WI38 (cell line): ENCODE data around the gene DCAF8.
A peak's percentile ranks its signal among the peaks of the same experiment; 100 is the strongest.

Experiments
- H3K4me3 ChIP-seq: 2 replicates; pipeline ENCODE4 v1.5.1; 2011; ENCODE audit warnings: low read depth, mild to moderate bottlenecking, control low read depth, low read length
- TF ChIP-seq, protein P1 (sequence below): IDR thresholded peaks from 2 replicates; pipeline ENCODE4 v1.5.1; 2012; ENCODE audit warnings: low read depth, mild to moderate bottlenecking, control low read depth, low read length

Gene DCAF8

DNA sequence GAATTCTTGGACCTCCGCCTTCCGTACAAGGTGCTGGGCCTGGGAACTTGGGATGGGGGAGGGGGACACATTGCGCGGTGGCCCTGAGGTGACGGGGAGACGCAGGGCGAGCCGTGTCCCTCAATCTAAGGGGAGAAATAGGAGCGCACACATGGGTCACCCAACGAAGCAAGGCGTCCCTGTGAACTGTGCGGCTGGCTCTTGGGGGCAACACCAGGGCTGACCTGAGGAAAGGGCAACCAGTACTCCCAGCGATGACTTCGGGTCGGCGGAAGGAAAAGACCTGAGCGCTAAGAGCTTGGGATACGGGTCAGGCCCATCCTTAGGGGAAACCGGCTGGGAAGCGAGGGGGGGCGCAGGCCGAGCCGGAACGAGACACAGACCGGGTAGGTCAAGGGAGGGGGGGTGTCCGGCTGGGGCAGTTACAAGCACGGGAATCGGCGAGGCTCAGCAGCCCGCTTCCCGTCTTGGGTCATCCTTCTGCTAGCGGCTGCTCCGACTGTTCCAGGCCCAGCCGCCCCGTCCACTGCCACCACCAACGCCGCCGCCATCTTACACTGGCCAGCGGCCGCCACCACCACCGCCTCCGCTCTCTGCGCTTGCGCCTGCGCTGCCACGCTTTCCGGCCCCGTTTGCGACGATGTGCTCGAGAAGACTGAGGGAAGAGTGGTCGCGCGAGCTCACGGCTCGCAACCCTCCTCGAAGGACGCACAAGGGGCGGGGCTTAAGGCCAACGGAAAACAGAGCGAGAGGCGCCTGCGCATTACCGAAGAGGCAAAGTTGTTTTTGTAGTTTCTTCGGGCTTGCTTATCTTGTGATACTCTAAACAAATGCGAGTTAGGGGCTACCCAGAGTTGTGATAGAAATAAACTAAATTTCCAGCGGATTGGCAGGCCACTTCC, at the start of gene DCAF8:
Gene DCAF8, minus strand, starts transcription at position 657 of the 902 bp plus-strand sequence. CDS start 18,541 bp downstream, outside the sequence.
- H3K4me3 ChIP-seq = peak within 1 kb of the TSS; percentile 97
- TF ChIP-seq, protein P1, sequence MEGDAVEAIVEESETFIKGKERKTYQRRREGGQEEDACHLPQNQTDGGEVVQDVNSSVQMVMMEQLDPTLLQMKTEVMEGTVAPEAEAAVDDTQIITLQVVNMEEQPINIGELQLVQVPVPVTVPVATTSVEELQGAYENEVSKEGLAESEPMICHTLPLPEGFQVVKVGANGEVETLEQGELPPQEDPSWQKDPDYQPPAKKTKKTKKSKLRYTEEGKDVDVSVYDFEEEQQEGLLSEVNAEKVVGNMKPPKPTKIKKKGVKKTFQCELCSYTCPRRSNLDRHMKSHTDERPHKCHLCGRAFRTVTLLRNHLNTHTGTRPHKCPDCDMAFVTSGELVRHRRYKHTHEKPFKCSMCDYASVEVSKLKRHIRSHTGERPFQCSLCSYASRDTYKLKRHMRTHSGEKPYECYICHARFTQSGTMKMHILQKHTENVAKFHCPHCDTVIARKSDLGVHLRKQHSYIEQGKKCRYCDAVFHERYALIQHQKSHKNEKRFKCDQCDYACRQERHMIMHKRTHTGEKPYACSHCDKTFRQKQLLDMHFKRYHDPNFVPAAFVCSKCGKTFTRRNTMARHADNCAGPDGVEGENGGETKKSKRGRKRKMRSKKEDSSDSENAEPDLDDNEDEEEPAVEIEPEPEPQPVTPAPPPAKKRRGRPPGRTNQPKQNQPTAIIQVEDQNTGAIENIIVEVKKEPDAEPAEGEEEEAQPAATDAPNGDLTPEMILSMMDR = no peak

GRCh38 chr1:160309571-160309970, 47.2 kb upstream of the DCAF8 start:
- TF ChIP-seq, protein P1 = no peak
- H3K4me3 ChIP-seq = no peak overlapping the region

- no peak overlapping the region for H3K4me3 ChIP-seq
- TF ChIP-seq, protein P1 = no peak
Measured at GRCh38 chr1:160309185-160309557, 46.8 kb upstream of the DCAF8 start.

DNA sequence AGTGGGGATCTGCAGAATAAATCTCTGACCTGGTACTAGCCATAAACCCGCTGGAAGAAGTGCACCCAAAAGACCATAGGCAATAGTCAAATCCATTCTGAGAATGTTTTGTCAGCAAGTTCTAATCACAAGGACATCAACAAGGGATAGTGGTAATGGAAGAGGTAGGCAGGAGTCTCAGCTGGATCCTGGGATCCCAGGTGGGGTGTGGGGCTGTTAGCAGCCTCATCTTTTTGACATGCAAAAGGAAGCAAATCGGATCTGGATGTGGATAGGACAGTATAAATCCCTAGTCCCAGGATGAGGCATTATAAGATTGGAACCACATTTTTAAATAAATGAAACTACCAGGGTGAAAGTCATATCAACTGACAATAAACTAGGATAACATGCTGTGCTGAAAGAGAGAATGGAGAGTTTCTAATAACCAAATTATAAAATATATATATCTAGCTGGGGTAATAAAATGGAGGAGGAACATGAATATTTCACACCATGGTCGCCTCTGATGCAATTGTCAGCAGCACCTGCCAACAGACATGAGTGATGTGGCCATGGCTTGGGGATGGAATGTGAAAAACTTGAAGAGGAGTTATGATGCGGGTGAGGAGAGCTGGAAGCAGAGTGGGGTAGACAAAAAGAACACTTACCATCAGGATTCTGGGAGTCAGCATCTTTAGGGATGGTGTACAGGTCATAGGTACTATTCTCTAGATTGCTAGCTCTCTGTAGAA, 46.3 kb upstream of the DCAF8 start:
- TF ChIP-seq, protein P1 = no peak
- H3K4me3 ChIP-seq = no peak overlapping the region

DNA sequence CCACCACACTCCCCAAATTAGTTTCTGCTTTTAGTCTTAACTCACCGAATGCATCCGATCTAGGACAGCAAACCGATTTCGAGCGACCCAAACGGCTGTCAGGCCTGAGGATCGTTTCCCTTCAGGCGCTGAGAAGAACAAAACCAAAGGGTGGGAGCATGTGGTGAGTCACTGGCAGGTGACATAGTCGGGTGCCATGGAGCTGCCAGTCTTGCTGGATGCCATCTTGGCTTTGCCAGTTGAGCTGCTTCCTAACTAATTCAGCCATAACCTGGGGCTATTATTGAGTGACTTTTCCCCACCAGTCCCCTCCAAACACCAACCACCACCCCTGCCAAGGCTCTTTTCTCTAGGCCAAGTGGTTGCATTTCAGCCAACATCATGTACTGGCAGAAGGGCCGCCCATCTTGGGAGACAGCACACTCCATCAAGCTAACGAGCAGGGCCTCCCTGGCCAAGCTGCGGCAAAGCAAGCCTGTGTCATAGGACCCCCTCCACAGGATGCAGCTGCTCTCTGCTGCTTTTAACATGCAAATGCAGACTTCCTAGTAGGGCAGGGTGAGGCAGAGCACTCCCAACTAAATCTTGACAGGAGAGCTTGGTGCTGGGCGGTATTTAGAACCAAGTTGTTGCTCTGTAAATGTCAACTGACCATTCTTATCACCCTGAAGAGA, 44.9 kb upstream of the DCAF8 start:
- H3K4me3 ChIP-seq = no peak overlapping the region
- TF ChIP-seq, protein P1 = no peak

GRCh38 chr1:160300173-160300572, 37.8 kb upstream of the DCAF8 start:
- TF ChIP-seq, protein P1 = no peak
- H3K4me3 ChIP-seq = no peak overlapping the region
